ENCODE results near the gene PACSIN2. TPM values are rescaled to one million over a fixed set of nuclear protein-coding genes. Genes with fewer than 3 reads are reported as not detected.
A peak's percentile ranks its signal among the peaks of the same experiment; 100 is the strongest.

Gene PACSIN2
- 100 to 1,000 TPM in 2 of 4 donors, 10 to 100 TPM in 2; 73.1 to 171 (median 107) TPM for total RNA-seq

GRCh38 chr22:43014869-43015676, at the start of gene PACSIN2:
Gene PACSIN2 (minus strand): TSS chr22:43015149. CDS start chr22:42912080, 103,069 bp downstream.
- H3K9me3 ChIP-seq, result no peaks in the 10 kb centered on the region
- TF ChIP-seq EP300 (IDR thresholded peaks at IDR 0.05) (no peak), POLR2AphosphoS5 (IDR thresholded peaks at IDR 0.05) (peak; percentile 94), POLR2A (IDR thresholded peaks at IDR 0.05) (peak; percentile 93 to 95), CTCF (IDR thresholded peaks at IDR 0.05) (no peak)
- WGBS, 2 donors (ENCODE audit: low coverage in 1 of 2), result 0% methylated on average over 5 of the region's 85 CpGs; no CpG with 5 or more reads in 1 of the 2 donors

GRCh38 chr22:43060183-43060582, 45.2 kb upstream of the PACSIN2 start:
- TF ChIP-seq POLR2AphosphoS5 (IDR thresholded peaks at IDR 0.05), result no peak
- peak in 2 of 4 experiments; percentile 42 to 54 for TF ChIP-seq CTCF (IDR thresholded peaks at IDR 0.05)
- Histone ChIP-seq H3K4me3 (no peak overlapping the region), H3K27ac (no peak overlapping the region), H3K9me3 (no peaks in the 10 kb centered on the region), H3K36me3 (peaks cover 0 to 83% of the 10 kb centered on the region in 2 donors), H3K27me3 (no peaks in the 10 kb centered on the region), H3K4me1 (no peaks in the 10 kb centered on the region)
- 57 to 100% methylated on average over 1 of the region's 5 CpGs for WGBS, 2 donors (ENCODE audit: low coverage in 1 of 2)
- ATAC-seq, result no peak

More at GRCh38 chr22:43014869-43015676, at the start of gene PACSIN2:
- Histone ChIP-seq H3K27ac (peak within 1 kb of the TSS; percentile 62 to 92 (median 85)), H3K4me3 (peak within 1 kb of the TSS; percentile 78 to 95), H3K27me3 (no peaks in the 10 kb centered on the region), H3K4me1 (peaks cover 0 to 44% (median 7%) of the 10 kb centered on the region in 3 donors), H3K36me3 (no peaks in the 10 kb centered on the region)
- peak; percentile 100 for ATAC-seq

GRCh38 chr22:43057641-43058040, 42.7 kb upstream of the PACSIN2 start:
- Histone ChIP-seq H3K36me3 (peaks cover 0 to 69% of the 10 kb centered on the region in 2 donors), H3K9me3 (no peaks in the 10 kb centered on the region), H3K27ac (no peak overlapping the region), H3K27me3 (no peaks in the 10 kb centered on the region), H3K4me3 (no peak overlapping the region), H3K4me1 (no peaks in the 10 kb centered on the region)
- WGBS, 2 donors (ENCODE audit: low coverage in 1 of 2), result 80 to 82% methylated on average over 5 of the region's 7 CpGs
- no peak for ATAC-seq
- no peak for TF ChIP-seq POLR2A (IDR thresholded peaks at IDR 0.05)
- no peak for TF ChIP-seq POLR2AphosphoS5 (IDR thresholded peaks at IDR 0.05)
- TF ChIP-seq CTCF (IDR thresholded peaks at IDR 0.05), result no peak
- TF ChIP-seq EP300 (IDR thresholded peaks at IDR 0.05), result no peak

GRCh38 chr22:43053176-43053575, 38.2 kb upstream of the PACSIN2 start:
- Histone ChIP-seq H3K9me3 (no peaks in the 10 kb centered on the region), H3K36me3 (peaks cover 0 to 59% of the 10 kb centered on the region in 2 donors), H3K4me1 (no peaks in the 10 kb centered on the region), H3K27ac (no peak overlapping the region), H3K4me3 (no peak overlapping the region), H3K27me3 (no peaks in the 10 kb centered on the region)
- TF ChIP-seq CTCF (IDR thresholded peaks at IDR 0.05) (no peak), EP300 (IDR thresholded peaks at IDR 0.05) (no peak), POLR2A (IDR thresholded peaks at IDR 0.05) (no peak)
- 97 to 100% methylated on average over 1 to 6 of the region's 7 CpGs for WGBS, 2 donors (ENCODE audit: low coverage in 1 of 2)
- ATAC-seq, result no peak

- H3K9me3 ChIP-seq, result no peaks in the 10 kb centered on the region
Observed at GRCh38 chr22:43050995-43051394, 36.0 kb upstream of the PACSIN2 start.

More at GRCh38 chr22:43050995-43051394, 36.0 kb upstream of the PACSIN2 start:
- Histone ChIP-seq H3K27me3 (no peaks in the 10 kb centered on the region), H3K4me1 (no peaks in the 10 kb centered on the region), H3K36me3 (peaks cover 0 to 60% of the 10 kb centered on the region in 2 donors), H3K4me3 (no peak overlapping the region), H3K27ac (no peak overlapping the region)
- no CpG with 5 or more reads among the region's 10 CpGs for WGBS, 2 donors (ENCODE audit: low coverage in 1 of 2)
- TF ChIP-seq POLR2AphosphoS5 (IDR thresholded peaks at IDR 0.05) (no peak), EP300 (IDR thresholded peaks at IDR 0.05) (no peak), POLR2A (IDR thresholded peaks at IDR 0.05) (no peak), CTCF (IDR thresholded peaks at IDR 0.05) (no peak)
- no peak for ATAC-seq

Measured in gastroesophageal sphincter (tissue), 4 donors.